ENCODE data around the gene CD34.

The CD34 gene

DNA sequence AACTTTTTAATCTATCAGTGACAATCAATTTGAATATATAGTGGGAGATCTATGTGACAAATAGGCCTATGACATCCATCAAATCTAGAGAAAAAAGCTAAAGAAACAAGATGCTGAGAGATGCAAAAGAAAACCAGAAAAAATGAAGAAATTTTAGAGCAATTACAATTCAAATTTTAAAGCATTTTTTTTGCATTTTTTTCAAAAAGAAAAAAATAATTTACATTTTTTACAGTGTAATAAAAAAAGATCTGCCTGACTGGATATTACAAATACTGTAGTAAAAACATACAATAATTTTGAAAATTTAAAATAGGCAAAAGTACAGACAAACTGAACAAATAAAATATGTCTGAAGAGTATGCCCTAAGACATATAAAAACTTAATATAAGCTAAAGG is 14.4 kb downstream of the CD34 start:
- Mint-ChIP-seq H3K4me1 (peaks cover 5% of the 10 kb centered on the region), H3K27ac (no peak overlapping the region), H3K36me3 (ENCODE audit: low read depth) (no peaks in the 10 kb centered on the region), H3K4me3 (no peak overlapping the region), H3K9me3 (no peaks in the 10 kb centered on the region), H3K27me3 (ENCODE audit: low read depth, poor library complexity) (peaks cover 24% of the 10 kb centered on the region)
- no peak for DNase-seq
- no peak for TF ChIP-seq CTCF (IDR thresholded peaks at IDR 0.05)

DNA sequence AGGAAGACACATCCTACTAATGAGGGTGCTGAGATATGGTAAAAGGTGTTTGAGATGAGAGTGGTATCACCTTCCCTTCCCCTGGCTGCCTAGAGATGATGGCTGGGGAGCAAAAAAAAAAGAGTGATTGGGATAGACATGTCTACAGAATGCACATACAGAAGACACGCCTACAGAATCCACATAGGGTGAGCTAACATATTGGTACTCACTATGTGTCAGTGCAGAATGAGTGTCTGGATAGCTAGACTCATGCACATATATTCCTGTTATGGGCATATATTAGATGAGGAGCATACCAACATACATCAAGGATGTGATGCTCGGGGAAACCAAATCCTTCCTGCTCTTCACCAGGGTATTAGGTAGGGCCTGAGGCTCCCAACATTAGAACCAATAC is 16.2 kb downstream of the CD34 start:
- H3K4me1 Mint-ChIP-seq = peaks cover 5% of the 10 kb centered on the region
- no peaks in the 10 kb centered on the region for H3K9me3 Mint-ChIP-seq
- no peak for DNase-seq
- no peak overlapping the region for H3K4me3 Mint-ChIP-seq
- no peak overlapping the region for H3K27ac Mint-ChIP-seq
- TF ChIP-seq CTCF (IDR thresholded peaks at IDR 0.05) = no peak
- peaks cover 24% of the 10 kb centered on the region for H3K27me3 Mint-ChIP-seq (ENCODE audit: low read depth, poor library complexity)
- no peaks in the 10 kb centered on the region for H3K36me3 Mint-ChIP-seq (ENCODE audit: low read depth)

DNA sequence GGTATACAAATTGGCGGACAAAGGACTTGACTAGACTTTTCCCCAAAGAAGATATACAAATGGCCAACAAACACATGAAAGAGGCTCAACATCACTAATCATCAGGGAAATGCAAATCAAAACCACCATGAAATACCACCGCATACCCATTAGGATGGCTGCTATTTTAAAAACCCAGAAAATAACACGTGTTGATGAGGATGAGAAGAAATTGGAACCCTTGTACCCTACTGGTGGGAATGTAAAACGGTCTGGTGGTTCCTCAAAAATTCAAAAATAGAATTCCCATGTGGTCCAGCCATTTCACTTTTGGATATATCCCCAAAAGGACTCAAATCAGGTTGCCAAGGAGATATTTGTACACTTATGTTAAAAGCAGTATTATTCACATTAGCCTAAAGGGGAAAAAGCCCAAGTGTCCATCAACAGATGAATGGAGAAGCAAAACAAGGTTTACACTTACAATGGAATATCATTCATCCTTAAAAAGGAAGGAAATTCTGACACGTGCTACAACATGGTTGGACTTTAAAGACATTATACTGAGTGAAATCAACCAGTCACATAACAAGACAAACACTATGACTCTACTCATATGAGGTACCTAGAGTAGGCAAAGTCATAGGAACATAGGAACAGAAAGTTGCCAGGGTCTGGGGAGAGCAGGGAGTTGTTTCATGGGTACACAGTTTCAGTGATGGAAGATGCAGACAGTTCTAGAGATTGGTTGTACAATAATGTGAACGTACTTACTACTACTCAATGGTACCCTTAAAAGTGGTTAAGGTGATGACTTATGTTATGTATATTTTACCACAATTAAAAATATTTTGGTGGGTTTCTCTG is 17.0 kb downstream of the CD34 start:
- H3K27ac Mint-ChIP-seq = no peak overlapping the region
- no peak for DNase-seq
- peaks cover 5% of the 10 kb centered on the region for H3K4me1 Mint-ChIP-seq
- H3K4me3 Mint-ChIP-seq = no peak overlapping the region
- no peak for TF ChIP-seq CTCF (IDR thresholded peaks at IDR 0.05)
- H3K36me3 Mint-ChIP-seq (ENCODE audit: low read depth) = no peaks in the 10 kb centered on the region
- peaks cover 27% of the 10 kb centered on the region for H3K27me3 Mint-ChIP-seq (ENCODE audit: low read depth, poor library complexity)
- H3K9me3 Mint-ChIP-seq = no peaks in the 10 kb centered on the region

- Mint-ChIP-seq H3K27me3 (ENCODE audit: low read depth, poor library complexity) (peaks cover 31% of the 10 kb centered on the region), H3K4me1 (peaks cover 10% of the 10 kb centered on the region), H3K4me3 (no peak overlapping the region), H3K27ac (no peak overlapping the region), H3K36me3 (ENCODE audit: low read depth) (no peaks in the 10 kb centered on the region), H3K9me3 (no peaks in the 10 kb centered on the region)
- no peak for DNase-seq
- no peak for TF ChIP-seq CTCF (IDR thresholded peaks at IDR 0.05)
Measured at GRCh38 chr1:207892764-207893163, 18.2 kb downstream of the CD34 start.

- Mint-ChIP-seq H3K27ac (no peak overlapping the region), H3K4me1 (peaks cover 15% of the 10 kb centered on the region), H3K4me3 (no peak overlapping the region), H3K36me3 (ENCODE audit: low read depth) (no peaks in the 10 kb centered on the region), H3K27me3 (ENCODE audit: low read depth, poor library complexity) (peaks cover 31% of the 10 kb centered on the region), H3K9me3 (no peaks in the 10 kb centered on the region)
- no peak for TF ChIP-seq CTCF (IDR thresholded peaks at IDR 0.05)
- DNase-seq = no peak
Measured at GRCh38 chr1:207891148-207891547, 19.8 kb downstream of the CD34 start.

Data from nephron progenitor cell (in vitro differentiated cells).